HG03025 (cell line): ENCODE measurements around the gene GFM2.
A peak's percentile ranks its signal among the peaks of the same experiment; 100 is the strongest.
"Not testable (repeated sequence)": the region's sequence is repeated elsewhere in the genome, so short reads cannot be mapped to it uniquely, and the experiment has no call there.

Source experiments
- ATAC-seq: cut with Tn5 transposase; IDR thresholded peaks from one replicate; pipeline ENCODE4 v1.9.1; 2021; ENCODE audit warnings: mild to moderate bottlenecking, moderate library complexity; ENCODE audit not compliant: unreplicated experiment, low FRiP score

The GFM2 gene

GRCh38 chr5:74717596-74717995, 49.3 kb downstream of the GFM2 start:
- no peak for ATAC-seq

- ATAC-seq, result no peak
Measured at GRCh38 chr5:74693191-74693590, 73.7 kb downstream of the GFM2 start.

- ATAC-seq, result no peak
Measured at GRCh38 chr5:74686962-74687751, 79.8 kb downstream of the GFM2 start.

- ATAC-seq, result peak; percentile 48
Measured at GRCh38 chr5:74685979-74686631, 80.8 kb downstream of the GFM2 start.

GRCh38 chr5:74684900-74685851, 81.7 kb downstream of the GFM2 start, which contains the start of gene HEXB:
TSS of gene HEXB (plus strand) at chr5:74685233. CDS start at chr5:74685261, 28 bp downstream.
- peak; percentile 78 for ATAC-seq

- no peak for ATAC-seq
Measured at GRCh38 chr5:74679966-74680365, 87.0 kb downstream of the GFM2 start.

- ATAC-seq, result not testable (repeated sequence)
Measured at GRCh38 chr5:74679300-74679699, 87.6 kb downstream of the GFM2 start.

GRCh38 chr5:74678123-74678522, 88.8 kb downstream of the GFM2 start:
- ATAC-seq, result not testable (repeated sequence)

- not testable (repeated sequence) for ATAC-seq
Measured at GRCh38 chr5:74676466-74676865, 90.5 kb downstream of the GFM2 start.

- no peak for ATAC-seq
Measured at GRCh38 chr5:74673011-74673790, 93.7 kb downstream of the GFM2 start.

GRCh38 chr5:74672215-74672877, 94.6 kb downstream of the GFM2 start:
- no peak for ATAC-seq
